Heart right ventricle (tissue), 16 donors: ENCODE data around the gene GP9. TPM values are rescaled to one million over a fixed set of nuclear protein-coding genes. Genes with fewer than 3 reads are reported as not detected.

ENCODE experiments used
- ATAC-seq, 8 donors: fragments of 200-7000 bp; cut with Tn5 transposase; one replicate each; pipeline ENCODE4 v1.9.1; 2020; ENCODE audit warnings: mild to moderate bottlenecking in 8 of 8, moderate library complexity in 8 of 8, moderate number of reproducible peaks in 1 of 8
- DNase-seq, 2 donors: peaks; one replicate each; pipeline ENCODE4 v3.0.0-alpha.2; 2020
- H3K27ac ChIP-seq, 10 donors: fragments of 200-600 bp; sonication (generic) in 2 of 10; one replicate each; pipeline versions ENCODE4 v1.5.0 to v1.8.0; 2020 to 2022; ENCODE audit warnings: mild to moderate bottlenecking in 3 of 10
- H3K27me3 ChIP-seq, 7 donors: fragments of 200-600 bp; one replicate each; pipeline ENCODE4 v1.8.0; 2021 to 2022; ENCODE audit warnings: mild to moderate bottlenecking in 2 of 7
- H3K36me3 ChIP-seq, 9 donors: fragments of 200-600 bp; sonication (generic) in 1 of 9; one replicate each; pipeline versions ENCODE4 v1.5.0 to v1.8.0; 2020 to 2022; ENCODE audit warnings: mild to moderate bottlenecking in 2 of 9
- H3K4me1 ChIP-seq, 9 donors: fragments of 200-600 bp; sonication (generic) in 1 of 9; one replicate each; pipeline versions ENCODE4 v1.5.0 to v1.8.0; 2020 to 2022; ENCODE audit warnings: mild to moderate bottlenecking in 4 of 9
- H3K4me3 ChIP-seq, 10 donors: fragments of 200-600 bp; sonication (generic) in 2 of 10; one replicate each; pipeline versions ENCODE4 v1.5.0 to v1.8.0; 2020 to 2022; ENCODE audit warnings: mild to moderate bottlenecking in 7 of 10, moderate library complexity in 2 of 10
- H3K9me3 ChIP-seq, 11 donors: fragments of 200-600 bp in 10 of 11; sonication (generic) in 2 of 11; one replicate each; pipeline versions ENCODE4 v1.5.0 to v1.8.0; 2013 to 2022; ENCODE audit warnings: mild to moderate bottlenecking in 2 of 11, control low read depth in 1 of 11, moderate library complexity in 1 of 11
- WGBS, 2 donors: extraction: QIAGEN DNeasy Blood & Tissue Kit; methylation state at CpG; one replicate each; pipeline ENCODE4 v1.1.7; 2013; ENCODE audit warnings: inconsistent platforms in 1 of 2; 5-methylcytosine and 5-hydroxymethylcytosine counted together
- intact Hi-C, 10 donors: fragments of 100-400 bp; cut with DNase I; formaldehyde crosslinking; loops; one replicate each; pipeline versions ENCODE4 v1.11.1 to v1.14.2; 2022
- polyA plus RNA-seq, 2 donors: library from polyadenylated mRNA; stranded (reverse); fragments of 200-250 nt; gene quantifications; one replicate each; pipeline ENCODE4 v1.2.3, GENCODE V29; 2013
- total RNA-seq, 10 donors: library from RNA; stranded (reverse); fragmentation: NEBNext Ultra II Directional in 3 of 10; extraction: Animal tissue kit (Norgen Biotek cat#: 25700) in 3 of 10; gene quantifications; one replicate each; pipeline versions ENCODE4 v1.2.1 to v1.2.4, GENCODE V29; 2021 to 2023
- TF ChIP-seq, protein P1 (sequence below), 9 donors: fragments of 200-600 bp; sonication (generic) in 2 of 9; IDR thresholded peaks; one replicate each; pipeline versions ENCODE4 v1.5.0 to v1.8.0; 2021 to 2022; ENCODE audit warnings: antibody characterized with exemption in 9 of 9, mild to moderate bottlenecking in 5 of 9, moderate library complexity in 1 of 9
- donor health status: Arrhythmogenic right ventricular cardiomyopathy.
- donor health status: ischemic (EF 13 %, LVEDD 7.1; RV severe dilation, severe dysfunction).
- donor health status: healthy with polysubstance abuse.
- donor health status: DM: no; HTN: yes; CAD: no.
- donor health status: DM: no; HTN: no; CAD: no.
- donor health status: ischemic (EF 25% LVEDD 6.9; RV normal size, moderate dysfunction).
- donor health status: ischemic (EF 25% LVEDD 5.7; RV mildly dilated, moderate dysfunction).
- donor health status: healthy.
- donor health status: DM: yes; HTN: yes; CAD: no.
- donor health status: Ischemic cardiomyopathy.
- donor health status: ischemic (EF 35%, LVEDD 5.7; RV mildly dilated, moderate dysfunction).
- donor health status: nonischemic (EF 11% LVEDD 7.7; RV severe dilation, severe dysfunction).
- donor health status: DM: yes; HTN: yes; CAD: no.
- donor health status: PGD.
- donor health status: ischemic (EF 29% LVEDD 5.4; RV normal size, mild dysfunction).
- donor health status: nonischemic (EF 23%, LVEDD 6.1; RV moderate dilation, normal function).

The GP9 gene
- total and polyA plus RNA-seq, 12 donors: 0.13 TPM; not detected in 11

DNA sequence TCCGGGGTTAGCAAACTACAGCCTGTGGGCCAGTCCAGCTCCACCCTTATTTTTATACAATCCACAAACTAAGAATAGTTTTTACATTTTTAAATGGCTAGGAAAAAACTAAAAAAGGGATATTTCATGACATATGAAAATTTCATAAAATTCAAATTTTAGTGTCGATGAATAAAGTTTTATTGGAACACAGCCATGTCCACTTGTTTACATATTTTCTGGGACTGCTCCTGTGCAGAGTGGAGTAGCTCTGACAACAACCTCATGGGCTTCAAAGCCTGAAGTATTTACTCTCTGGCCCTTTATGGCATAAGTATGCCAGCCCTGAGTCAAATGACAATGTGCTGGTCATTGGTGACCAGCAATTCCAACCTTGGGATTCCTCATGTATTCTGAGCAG is 42.3 kb upstream of the GP9 start:
- no peak for ATAC-seq
- no peaks in the 10 kb centered on the region for H3K36me3 ChIP-seq
- no peaks in the 10 kb centered on the region for H3K9me3 ChIP-seq
- H3K27me3 ChIP-seq: no peaks in the 10 kb centered on the region
- H3K4me3 ChIP-seq: no peak overlapping the region
- WGBS, 2 donors: 55 to 77% methylated on average over 2 of the region's 2 CpGs
- intact Hi-C loops: no loop called here
- H3K27ac ChIP-seq: peak overlapping the region in 9 of 10 donors; percentile 83 to 94 (median 88)
- no peak for DNase-seq
- TF ChIP-seq, protein P1, sequence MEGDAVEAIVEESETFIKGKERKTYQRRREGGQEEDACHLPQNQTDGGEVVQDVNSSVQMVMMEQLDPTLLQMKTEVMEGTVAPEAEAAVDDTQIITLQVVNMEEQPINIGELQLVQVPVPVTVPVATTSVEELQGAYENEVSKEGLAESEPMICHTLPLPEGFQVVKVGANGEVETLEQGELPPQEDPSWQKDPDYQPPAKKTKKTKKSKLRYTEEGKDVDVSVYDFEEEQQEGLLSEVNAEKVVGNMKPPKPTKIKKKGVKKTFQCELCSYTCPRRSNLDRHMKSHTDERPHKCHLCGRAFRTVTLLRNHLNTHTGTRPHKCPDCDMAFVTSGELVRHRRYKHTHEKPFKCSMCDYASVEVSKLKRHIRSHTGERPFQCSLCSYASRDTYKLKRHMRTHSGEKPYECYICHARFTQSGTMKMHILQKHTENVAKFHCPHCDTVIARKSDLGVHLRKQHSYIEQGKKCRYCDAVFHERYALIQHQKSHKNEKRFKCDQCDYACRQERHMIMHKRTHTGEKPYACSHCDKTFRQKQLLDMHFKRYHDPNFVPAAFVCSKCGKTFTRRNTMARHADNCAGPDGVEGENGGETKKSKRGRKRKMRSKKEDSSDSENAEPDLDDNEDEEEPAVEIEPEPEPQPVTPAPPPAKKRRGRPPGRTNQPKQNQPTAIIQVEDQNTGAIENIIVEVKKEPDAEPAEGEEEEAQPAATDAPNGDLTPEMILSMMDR (IDR thresholded peaks at IDR 0.05): no peak
- peaks cover 7 to 87% (median 55%) of the 10 kb centered on the region in 9 donors for H3K4me1 ChIP-seq

DNA sequence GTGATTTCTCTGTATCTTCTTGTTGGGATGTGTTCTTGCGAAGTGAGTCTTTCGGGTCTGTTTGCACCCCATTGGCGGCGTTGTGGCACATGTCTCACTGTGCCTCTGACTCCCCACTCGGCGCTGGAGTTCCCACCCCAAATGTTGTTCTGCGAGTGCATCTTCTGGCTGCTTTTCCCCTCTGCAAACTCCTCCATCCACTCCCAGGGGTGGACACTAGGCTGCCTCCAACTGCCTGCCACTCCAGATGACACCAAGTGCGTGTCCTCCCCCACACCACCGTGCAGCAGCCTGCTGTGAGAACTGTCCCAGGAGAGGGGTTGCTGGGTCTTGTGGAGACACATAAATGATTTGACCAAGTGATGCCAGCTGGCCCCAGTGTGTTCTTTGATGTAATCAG is 41.8 kb upstream of the GP9 start:
- 80 to 81% methylated on average over 9 of the region's 9 CpGs for WGBS, 2 donors
- no peak for DNase-seq

DNA sequence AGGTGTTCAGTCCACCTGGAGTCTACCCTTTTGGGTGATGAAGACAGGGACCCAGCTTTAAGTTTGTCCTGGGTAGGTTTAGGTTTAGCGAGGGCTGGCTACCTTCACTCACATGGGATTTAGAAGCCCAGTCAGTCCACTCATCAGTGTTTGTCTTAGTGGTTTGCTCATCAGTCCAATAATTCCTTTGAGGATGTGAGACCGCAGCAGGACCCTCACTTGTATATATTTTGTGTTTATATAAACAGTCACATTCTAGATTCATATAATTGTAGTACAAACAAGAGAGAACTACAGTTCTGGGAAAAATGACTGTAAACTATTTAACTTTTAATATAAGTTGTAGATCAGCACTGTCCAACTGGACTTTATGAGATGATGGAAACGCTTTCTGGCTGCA is 41.3 kb upstream of the GP9 start:
- DNase-seq (no peak), ATAC-seq (no peak)
- intact Hi-C loops: no loop called here
- Histone ChIP-seq H3K9me3 (no peaks in the 10 kb centered on the region), H3K27me3 (no peaks in the 10 kb centered on the region), H3K27ac (peak overlapping the region in 3 of 10 donors; percentile 92 to 94 (median 93)), H3K4me1 (peaks cover 7 to 88% (median 48%) of the 10 kb centered on the region in 9 donors), H3K4me3 (no peak overlapping the region), H3K36me3 (no peaks in the 10 kb centered on the region)
- 88 to 90% methylated on average over 3 of the region's 3 CpGs for WGBS, 2 donors
- TF ChIP-seq, protein P1 (IDR thresholded peaks at IDR 0.05): no peak

More for the DNA sequence above, 41.8 kb upstream of the GP9 start:
- Histone ChIP-seq H3K4me3 (no peak overlapping the region), H3K36me3 (no peaks in the 10 kb centered on the region), H3K4me1 (peaks cover 7 to 88% (median 51%) of the 10 kb centered on the region in 9 donors), H3K27ac (peak overlapping the region in 7 of 10 donors; percentile 83 to 94 (median 89)), H3K9me3 (no peaks in the 10 kb centered on the region), H3K27me3 (no peaks in the 10 kb centered on the region)
- intact Hi-C loops: no loop called here
- ATAC-seq: no peak
- TF ChIP-seq, protein P1 (IDR thresholded peaks at IDR 0.05): no peak

DNA sequence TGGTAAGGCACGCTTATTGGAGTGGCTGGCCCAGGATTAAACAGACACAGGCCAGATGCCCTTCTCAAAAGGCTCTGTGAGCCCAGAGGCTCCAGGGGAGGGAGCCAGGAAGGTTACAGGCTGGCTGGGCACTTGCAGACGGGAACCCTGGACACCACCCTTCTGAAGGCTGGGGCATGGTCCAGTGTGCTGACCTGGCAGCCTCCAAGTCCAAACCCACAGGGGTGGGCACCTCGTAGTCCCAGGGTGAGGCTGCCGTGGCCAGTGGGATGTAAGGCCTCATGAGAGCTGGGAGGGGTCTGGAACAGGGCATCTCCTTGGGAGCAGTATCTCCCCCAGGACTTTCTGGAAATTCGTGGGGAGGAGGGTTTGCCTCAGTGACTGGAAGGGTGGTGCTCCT is 39.9 kb upstream of the GP9 start:
- TF ChIP-seq, protein P1 (IDR thresholded peaks at IDR 0.05): no peak
- Histone ChIP-seq H3K27ac (peak overlapping the region in 6 of 10 donors; percentile 17 to 93 (median 66)), H3K9me3 (no peaks in the 10 kb centered on the region), H3K4me1 (peaks cover 7 to 88% (median 44%) of the 10 kb centered on the region in 9 donors), H3K36me3 (no peaks in the 10 kb centered on the region), H3K4me3 (no peak overlapping the region), H3K27me3 (no peaks in the 10 kb centered on the region)
- WGBS, 2 donors: 66 to 80% methylated on average over 5 of the region's 5 CpGs
- DNase-seq (no peak), ATAC-seq (no peak)
- intact Hi-C loops: no loop called here
